GM12875 (cell line): ENCODE results near the gene MAPK8IP1.

Experiments
- H3K4me3 ChIP-seq: one replicate; pipeline ENCODE4 v1.5.1; 2011; ENCODE audit warnings: low read depth, low read length, control low read depth
- CTCF ChIP-seq: IDR thresholded peaks from 2 replicates; pipeline ENCODE4 v1.5.1; 2011; ENCODE audit warnings: low read depth, mild to moderate bottlenecking, control low read depth, inconsistent platforms, low read length, moderate library complexity, borderline replicate concordance; ENCODE audit not compliant: insufficient read depth

MAPK8IP1 gene

GRCh38 chr11:45910623-45911022 lies 25.2 kb downstream of the MAPK8IP1 start:
- H3K4me3 ChIP-seq = no peak overlapping the region
- TF ChIP-seq CTCF = no peak

GRCh38 chr11:45913514-45913913 lies 28.1 kb downstream of the MAPK8IP1 start:
- no peak overlapping the region for H3K4me3 ChIP-seq
- no peak for TF ChIP-seq CTCF

GRCh38 chr11:45913942-45914635 lies 28.6 kb downstream of the MAPK8IP1 start:
- no peak for TF ChIP-seq CTCF
- no peak overlapping the region for H3K4me3 ChIP-seq

- TF ChIP-seq CTCF = no peak
- H3K4me3 ChIP-seq = no peak overlapping the region
Observed at GRCh38 chr11:45915446-45915845, 30.0 kb downstream of the MAPK8IP1 start.

- TF ChIP-seq CTCF = no peak
- H3K4me3 ChIP-seq = peak overlapping the region; percentile 99
Observed at GRCh38 chr11:45917286-45917622, 31.8 kb downstream of the MAPK8IP1 start.

- H3K4me3 ChIP-seq = peak within 1 kb of the TSS; percentile 99
- TF ChIP-seq CTCF = no peak
Observed at GRCh38 chr11:45917623-45918330, 32.3 kb downstream of the MAPK8IP1 start, which contains the start of gene PEX16. TSS of gene PEX16 (minus strand) at chr11:45917877. CDS start at chr11:45917811, 66 bp downstream.
